Central memory CD4-positive, alpha-beta T cell (primary cell): ENCODE data around the gene OR2Y1.
A peak's percentile ranks its signal among the peaks of the same experiment; 100 is the strongest.
"Not testable (repeated sequence)": the region's sequence is repeated elsewhere in the genome, so short reads cannot be mapped to it uniquely, and the experiment has no call there.

Source experiments
- DNase-seq: peaks from one replicate; pipeline ENCODE4 v3.0.0; 2022
- total RNA-seq, 3 experiments: gene quantifications; one replicate each; lab custom pipeline; 2026; lab: John Stamatoyannopoulos, UW

OR2Y1 gene, protein sequence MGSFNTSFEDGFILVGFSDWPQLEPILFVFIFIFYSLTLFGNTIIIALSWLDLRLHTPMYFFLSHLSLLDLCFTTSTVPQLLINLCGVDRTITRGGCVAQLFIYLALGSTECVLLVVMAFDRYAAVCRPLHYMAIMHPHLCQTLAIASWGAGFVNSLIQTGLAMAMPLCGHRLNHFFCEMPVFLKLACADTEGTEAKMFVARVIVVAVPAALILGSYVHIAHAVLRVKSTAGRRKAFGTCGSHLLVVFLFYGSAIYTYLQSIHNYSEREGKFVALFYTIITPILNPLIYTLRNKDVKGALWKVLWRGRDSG
- total RNA-seq = 0 reads per million in 3 experiments

DNA sequence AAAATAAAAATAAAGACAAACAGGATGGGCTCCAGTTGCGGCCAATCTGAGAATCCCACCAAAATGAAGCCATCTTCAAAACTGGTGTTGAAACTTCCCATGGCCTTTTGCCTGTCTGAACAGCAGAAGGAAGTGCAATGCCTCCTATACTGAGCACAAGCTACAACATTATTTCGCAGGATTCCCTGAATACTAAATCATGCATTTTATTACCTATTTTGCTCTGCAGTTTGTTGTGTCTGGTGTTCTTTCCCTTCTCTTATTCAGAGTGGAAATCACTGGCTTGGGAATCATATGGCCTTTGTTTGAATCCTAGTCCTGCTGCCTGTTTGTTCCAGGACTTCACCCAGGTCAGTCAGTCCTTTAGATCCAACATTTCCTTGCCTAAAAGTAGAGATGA is at the start of gene OR2Y1:
OR2Y1 (minus strand) TSS at position 101 of the 400 bp plus-strand sequence; CDS start at position 101, 0 bp downstream.
- DNase-seq = no peak

GRCh38 chr5:180788651-180789410 is 49.0 kb upstream of the OR2Y1 start:
- DNase-seq = not testable (repeated sequence)

- no peak for DNase-seq
These were observed 48.0 kb upstream of the OR2Y1 start for GRCh38 chr5:180787711-180788431.

DNA sequence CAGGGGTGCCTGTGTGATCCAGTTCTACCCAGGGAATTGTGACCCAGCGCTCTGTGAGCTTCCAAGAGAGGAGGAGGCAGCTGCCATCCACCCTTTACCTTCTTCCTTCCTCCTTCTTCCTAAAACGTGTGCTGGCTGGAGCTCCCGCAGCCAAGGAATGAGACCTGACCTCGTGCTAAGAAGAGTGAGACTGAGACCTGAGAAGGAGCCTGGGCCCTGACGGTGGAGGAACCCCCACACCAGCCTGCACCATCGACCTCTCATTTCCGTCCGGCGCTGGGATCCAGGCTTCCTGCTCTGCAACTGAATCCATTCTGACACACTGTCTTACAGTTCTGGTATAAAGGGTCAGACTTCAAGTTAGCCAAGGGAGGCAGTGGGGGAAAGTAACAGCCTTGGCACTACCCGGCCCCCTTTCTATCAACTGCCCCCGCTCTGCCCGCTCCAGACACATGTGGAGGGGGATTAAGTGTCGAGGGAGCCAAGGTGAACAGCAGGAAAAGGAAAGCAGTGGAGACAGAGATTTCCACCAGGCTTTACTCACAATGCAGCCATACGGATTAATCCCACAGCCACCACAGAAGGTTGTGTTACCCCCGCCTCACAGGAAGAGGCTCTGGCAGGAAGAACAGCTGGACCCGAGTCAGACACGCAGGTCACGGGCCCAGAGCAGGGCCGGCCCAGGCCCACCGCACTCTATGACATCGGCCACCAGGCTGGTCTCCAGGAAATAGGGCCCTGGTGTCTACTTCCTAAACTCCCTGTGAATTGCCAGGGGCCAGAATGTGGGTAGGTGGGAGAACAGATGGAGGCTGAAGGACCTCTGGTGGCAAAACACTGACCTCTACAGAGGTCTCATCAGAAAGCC is 46.9 kb upstream of the OR2Y1 start:
- DNase-seq = no peak

- DNase-seq = no peak
These were observed 46.0 kb upstream of the OR2Y1 start for GRCh38 chr5:180785794-180786221.

DNA sequence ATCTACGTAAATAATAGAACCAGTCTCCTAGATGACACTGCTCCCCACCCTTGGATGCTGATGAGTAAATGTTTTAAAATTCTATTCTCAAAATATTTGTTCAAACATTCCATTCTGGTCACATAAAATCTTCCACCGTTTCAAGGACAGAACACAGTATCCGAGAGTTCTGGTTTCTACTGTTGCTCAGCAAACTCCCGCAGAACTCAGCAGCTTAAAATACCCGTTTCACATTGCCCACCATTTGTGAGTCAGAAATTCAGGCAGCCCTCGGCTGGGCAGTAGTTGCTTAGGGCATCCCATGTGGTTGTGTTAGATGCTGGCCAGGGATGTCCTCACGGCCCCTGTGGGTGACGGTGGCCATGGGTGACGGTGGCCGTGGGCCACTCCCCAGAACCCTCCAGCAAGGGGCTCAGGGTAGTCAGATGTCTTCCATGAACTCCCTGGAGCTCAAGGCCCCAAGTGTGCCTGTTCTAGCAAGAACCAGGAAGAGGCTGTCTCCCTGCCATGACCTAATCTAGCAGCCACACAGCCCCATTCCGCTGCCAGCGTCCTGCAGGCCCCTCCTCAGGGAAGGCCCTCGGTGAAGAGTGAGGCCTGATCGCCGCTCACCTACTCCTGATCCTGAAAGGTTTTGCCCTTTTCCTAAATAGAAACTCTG is 45.4 kb upstream of the OR2Y1 start:
- no peak for DNase-seq

DNA sequence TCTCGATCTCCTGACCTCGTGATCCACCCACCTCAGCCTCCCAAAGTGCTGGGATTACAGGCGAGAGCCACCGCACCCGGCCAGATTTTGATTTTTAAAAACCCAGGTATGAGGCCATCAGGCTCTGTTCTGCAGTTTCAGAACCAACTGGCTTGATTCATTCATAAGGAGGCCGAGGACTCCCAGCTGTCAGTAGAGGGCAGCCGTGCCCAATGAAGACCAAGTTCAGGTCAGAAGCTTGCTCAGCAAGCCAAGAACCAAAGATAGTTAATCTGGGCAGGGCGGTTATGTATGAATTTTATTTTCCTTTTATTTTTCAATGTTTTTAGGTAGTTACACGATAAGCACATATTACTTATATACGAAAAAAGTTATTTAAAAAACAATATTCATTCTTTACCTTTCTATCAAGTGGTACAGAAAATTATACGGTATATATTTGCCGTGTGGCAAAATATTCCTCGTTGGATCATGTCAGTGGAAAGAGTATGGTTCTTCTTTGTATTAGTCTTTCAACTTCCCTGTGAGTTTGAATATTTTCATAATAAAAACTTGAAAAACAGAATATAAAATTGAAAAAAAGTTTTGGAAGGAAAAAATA is 44.7 kb upstream of the OR2Y1 start:
- DNase-seq = peak; percentile 63

GRCh38 chr5:180783340-180784052 is 43.6 kb upstream of the OR2Y1 start:
- no peak for DNase-seq

GRCh38 chr5:180782748-180783147 is 42.9 kb upstream of the OR2Y1 start:
- no peak for DNase-seq

- DNase-seq = not testable (repeated sequence)
These were observed 42.1 kb upstream of the OR2Y1 start for GRCh38 chr5:180781900-180782326.

DNA sequence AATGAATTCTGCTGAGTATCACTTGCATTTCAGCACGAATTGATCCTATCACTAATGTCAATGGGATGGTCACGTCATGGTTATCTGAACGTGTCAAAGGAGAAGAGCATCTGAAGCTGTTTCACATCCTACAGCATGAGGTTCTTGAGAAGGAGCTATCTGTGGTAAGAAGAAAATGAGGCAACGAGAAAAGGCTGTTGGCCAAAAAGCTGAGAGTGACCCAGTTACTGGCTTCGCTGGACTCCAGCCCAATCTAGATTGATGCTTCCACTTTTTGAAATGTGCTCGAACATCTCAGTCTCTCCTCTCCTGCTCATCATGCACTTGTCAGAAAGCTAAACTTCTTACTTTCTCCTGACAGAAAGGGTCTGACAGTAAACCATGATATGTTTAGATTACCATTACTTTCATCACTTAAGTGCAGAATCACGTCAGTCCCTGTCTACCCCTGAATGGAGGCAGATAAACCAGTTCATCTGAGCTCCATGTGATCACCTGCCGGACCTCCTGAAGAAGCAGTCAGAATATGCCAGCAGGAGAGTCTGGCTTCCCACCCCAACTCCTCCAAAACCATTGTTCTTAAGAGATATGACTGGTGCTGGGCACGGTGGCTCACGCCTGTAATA is 40.2 kb upstream of the OR2Y1 start:
- DNase-seq = no peak

GRCh38 chr5:180777475-180777874 is 37.6 kb upstream of the OR2Y1 start:
- no peak for DNase-seq

DNA sequence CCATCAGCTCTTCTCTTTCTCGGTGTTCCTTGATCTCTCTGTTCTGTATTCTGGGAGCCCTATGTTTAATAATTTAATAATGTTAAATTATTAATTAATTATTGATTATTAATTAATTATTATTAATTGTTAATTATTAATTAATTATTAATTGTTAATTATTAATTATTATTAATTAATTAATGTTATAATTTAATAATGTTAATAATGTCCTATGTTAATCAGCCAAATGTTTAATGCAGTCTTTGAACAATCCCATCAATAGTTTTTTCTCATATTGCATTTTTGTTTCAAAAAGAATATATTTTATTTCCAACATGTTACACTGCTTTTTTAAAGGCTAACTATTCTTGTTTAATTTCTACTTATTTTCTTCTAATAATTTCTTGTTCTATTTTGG is 36.5 kb upstream of the OR2Y1 start:
- DNase-seq = no peak

DNA sequence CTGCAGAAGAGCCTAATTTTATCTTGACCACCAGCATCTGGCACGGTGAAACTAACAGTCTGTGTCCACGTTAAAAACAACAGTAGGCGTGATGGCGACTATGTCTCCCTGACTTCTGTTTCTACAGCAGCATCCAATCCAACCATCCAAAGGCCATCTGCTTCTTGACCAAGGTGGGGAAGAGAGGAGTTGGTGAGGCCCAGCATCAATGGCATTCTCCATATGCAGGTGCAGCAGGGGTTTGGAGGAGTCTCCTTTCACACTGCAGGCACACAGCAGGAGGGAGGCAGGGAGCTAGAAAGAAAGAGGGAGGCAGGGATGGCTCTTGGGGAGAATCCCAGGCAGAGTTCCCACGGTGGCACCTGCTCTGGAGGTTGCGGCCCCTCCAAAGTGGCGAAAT is 35.8 kb upstream of the OR2Y1 start:
- DNase-seq = no peak

- no peak for DNase-seq
These were observed 32.0 kb upstream of the OR2Y1 start for GRCh38 chr5:180771839-180772238.

GRCh38 chr5:180769821-180770220 is 30.0 kb upstream of the OR2Y1 start:
- no peak for DNase-seq

GRCh38 chr5:180755601-180756000 is 15.7 kb upstream of the OR2Y1 start:
- DNase-seq = no peak

DNA sequence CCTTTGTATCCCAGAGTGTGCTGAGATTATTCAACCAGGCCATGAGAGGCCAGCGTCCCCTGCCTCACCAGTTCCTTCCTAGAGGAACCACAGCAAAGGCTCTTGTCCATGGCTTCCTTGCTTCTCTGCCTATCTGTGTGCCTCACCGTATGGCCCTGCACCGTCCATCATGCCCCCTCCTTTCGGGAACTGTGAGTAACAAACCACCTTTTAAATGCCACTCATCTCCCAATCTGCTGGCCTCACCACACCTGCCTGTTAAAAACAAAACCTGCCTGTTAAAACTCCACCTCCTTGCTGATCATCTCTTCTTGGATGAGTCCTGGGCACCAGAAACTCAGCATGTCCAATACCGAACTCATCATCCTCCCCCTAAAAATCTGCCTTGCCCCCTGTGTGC is 4.4 kb upstream of the OR2Y1 start:
- DNase-seq = no peak

GRCh38 chr5:180742727-180743126 is 2.9 kb upstream of the OR2Y1 start:
- DNase-seq = no peak

DNA sequence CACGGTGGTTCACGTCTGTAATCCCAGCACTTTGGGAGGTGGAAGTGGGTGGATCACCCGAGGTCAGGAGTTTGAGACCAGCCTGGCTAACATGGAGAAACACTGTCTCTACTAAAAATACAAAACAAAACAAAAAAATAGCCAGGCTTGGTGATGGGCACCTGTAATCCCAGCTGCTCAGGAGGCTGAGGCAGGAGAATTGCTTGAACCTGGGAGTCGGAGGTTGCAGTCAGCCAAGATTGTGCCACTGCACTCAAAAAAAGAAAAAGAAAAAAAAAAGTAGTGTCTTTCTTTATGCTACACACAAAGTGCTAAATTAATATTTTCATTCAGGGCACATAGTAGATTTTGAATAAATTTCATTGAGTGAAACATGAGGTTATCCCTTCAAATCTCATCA is 1.1 kb upstream of the OR2Y1 start:
- not testable (repeated sequence) for DNase-seq
